Calu3 (cell line): ENCODE results near the gene SRR. TPM values are rescaled to one million over a fixed set of nuclear protein-coding genes. Genes with fewer than 3 reads are reported as not detected.
A peak's percentile ranks its signal among the peaks of the same experiment; 100 is the strongest.

Experiments used
- BruUV-seq: library from RNA; stranded (reverse); fragments of 400-500 nt; replicated peaks from 2 replicates; lab custom pipeline; 2021; lab: Mats Ljungman, UMichigan
- CTCF ChIA-PET: fragments of 300-600 bp; sonication (Branson Sonifier 250); formaldehyde crosslinking; loops from one replicate; lab custom pipeline; 2022; ENCODE audit warnings: antibody characterized with exemption; lab: Charles Lee
- DNase-seq: peaks from one replicate; pipeline ENCODE4 v3.0.0; 2022
- H3K27ac Mint-ChIP-seq: one replicate; pipeline ENCODE4 v1.8.0; 2022; ENCODE audit warnings: mixed read lengths; ENCODE audit not compliant: unreplicated experiment
- H3K27me3 Mint-ChIP-seq: one replicate; pipeline ENCODE4 v1.8.0; 2022; ENCODE audit warnings: mixed read lengths; ENCODE audit not compliant: unreplicated experiment
- H3K36me3 Mint-ChIP-seq: one replicate; pipeline ENCODE4 v1.8.0; 2022; ENCODE audit warnings: mild to moderate bottlenecking, moderate library complexity, mixed read lengths; ENCODE audit not compliant: insufficient read depth, unreplicated experiment
- H3K4me1 Mint-ChIP-seq: one replicate; pipeline ENCODE4 v1.8.0; 2022; ENCODE audit warnings: mild to moderate bottlenecking, low read depth, mixed read lengths; ENCODE audit not compliant: unreplicated experiment
- H3K4me3 Mint-ChIP-seq: one replicate; pipeline ENCODE4 v1.8.0; 2022; ENCODE audit warnings: mild to moderate bottlenecking, low read depth, moderate library complexity, mixed read lengths; ENCODE audit not compliant: unreplicated experiment
- H3K9me3 Mint-ChIP-seq: one replicate; pipeline ENCODE4 v1.8.0; 2022; ENCODE audit warnings: low read depth, mixed read lengths; ENCODE audit not compliant: unreplicated experiment
- CTCF ChIP-seq: fragments of 200-600 bp; IDR thresholded peaks from one replicate; pipeline ENCODE4 v1.8.0; 2022; ENCODE audit warnings: antibody characterized with exemption; ENCODE audit not compliant: unreplicated experiment
- intact Hi-C: fragments of 100-400 bp; cut with micrococcal nuclease; formaldehyde crosslinking; loops from one replicate; pipeline ENCODE4 v1.10.0; 2022; ENCODE audit not compliant: unreplicated experiment
- total RNA-seq: library from RNA; stranded (reverse); gene quantifications from 2 replicates; pipeline ENCODE4 v1.2.3, GENCODE V29; 2022

Gene SRR
- total RNA-seq, 1 experiment from 2014 or later = 6.4 TPM

- H3K36me3 Mint-ChIP-seq = peaks cover 20% of the 10 kb centered on the region
- no peak overlapping the region for H3K4me3 Mint-ChIP-seq
- DNase-seq = no peak
- peak overlapping the region; percentile 81 for H3K27ac Mint-ChIP-seq
- no TSS peak for BruUV-seq
- peaks cover 25% of the 10 kb centered on the region for H3K4me1 Mint-ChIP-seq
- intact Hi-C loops = no loop called here
- CTCF ChIA-PET = interaction anchor here (1.5 kb wide), 1 partner anchor 54 kb away, joined by 3 read pairs; no protein-coding TSS in a partner anchor
- H3K9me3 Mint-ChIP-seq = no peaks in the 10 kb centered on the region
- no peak for TF ChIP-seq CTCF
- H3K27me3 Mint-ChIP-seq = no peaks in the 10 kb centered on the region
Observed at GRCh38 chr17:2357931-2358434, 54.2 kb downstream of the SRR start.

- peak overlapping the region; percentile 81 for H3K27ac Mint-ChIP-seq
Observed at GRCh38 chr17:2361010-2361760, 57.4 kb downstream of the SRR start.

GRCh38 chr17:2362016-2362415 lies 58.3 kb downstream of the SRR start:
- Mint-ChIP-seq H3K4me1 (peaks cover 25% of the 10 kb centered on the region), H3K4me3 (peak overlapping the region; percentile 36)

More at GRCh38 chr17:2361010-2361760, 57.4 kb downstream of the SRR start:
- Mint-ChIP-seq H3K27me3 (no peaks in the 10 kb centered on the region), H3K36me3 (peaks cover 27% of the 10 kb centered on the region), H3K4me1 (peaks cover 25% of the 10 kb centered on the region), H3K4me3 (peak overlapping the region; percentile 36), H3K9me3 (no peaks in the 10 kb centered on the region)
- peak; percentile 60 for DNase-seq
- intact Hi-C loops = no loop called here
- no peak for TF ChIP-seq CTCF
- CTCF ChIA-PET = interaction anchor here (0.6 to 1.6 kb wide), 6 partner anchors 8 to 307 kb away, joined by 3 to 7 read pairs (median 4); no protein-coding TSS in a partner anchor
- BruUV-seq = no TSS peak

GRCh38 chr17:2362416-2362815 lies 58.7 kb downstream of the SRR start:
- no TSS peak for BruUV-seq
- no peak overlapping the region for H3K4me3 Mint-ChIP-seq
- H3K36me3 Mint-ChIP-seq = peaks cover 37% of the 10 kb centered on the region
- intact Hi-C loops = no loop called here
- DNase-seq = no peak
- H3K27me3 Mint-ChIP-seq = no peaks in the 10 kb centered on the region
- H3K27ac Mint-ChIP-seq = no peak overlapping the region
- TF ChIP-seq CTCF = no peak
- peaks cover 25% of the 10 kb centered on the region for H3K4me1 Mint-ChIP-seq
- CTCF ChIA-PET = no interaction called here
- no peaks in the 10 kb centered on the region for H3K9me3 Mint-ChIP-seq

More at GRCh38 chr17:2362016-2362415, 58.3 kb downstream of the SRR start:
- Mint-ChIP-seq H3K36me3 (peaks cover 33% of the 10 kb centered on the region), H3K27ac (peak overlapping the region; percentile 81), H3K9me3 (no peaks in the 10 kb centered on the region), H3K27me3 (no peaks in the 10 kb centered on the region)
- no peak for DNase-seq
- no peak for TF ChIP-seq CTCF
- intact Hi-C loops = no loop called here
- BruUV-seq = no TSS peak
- CTCF ChIA-PET = interaction anchor here (0.6 to 1.6 kb wide), 4 partner anchors 9 to 307 kb away, joined by 3 to 7 read pairs (median 4); no protein-coding TSS in a partner anchor
